Activated T-cell treated with anti-CD3 and anti-CD28 coated beads, Interleukin-2, amount 50 U/mL, for 1 hour (primary cell): ENCODE results near the gene PCCA.
"Not testable (repeated sequence)": the region's sequence is repeated elsewhere in the genome, so short reads cannot be mapped to it uniquely, and the experiment has no call there.

Source experiments
- DNase-seq: peaks from one replicate; pipeline ENCODE4 v3.0.0-alpha.2; 2020

The PCCA gene

GRCh38 chr13:100141461-100141961, 52.6 kb downstream of the PCCA start:
- DNase-seq = not testable (repeated sequence)

- DNase-seq = no peak
Observed at GRCh38 chr13:100146534-100146933, 57.6 kb downstream of the PCCA start.

- DNase-seq = no peak
Observed at GRCh38 chr13:100147825-100148224, 58.9 kb downstream of the PCCA start.

- DNase-seq = no peak
Observed at GRCh38 chr13:100148422-100148821, 59.5 kb downstream of the PCCA start.

- DNase-seq = no peak
Observed at GRCh38 chr13:100149389-100149788, 60.5 kb downstream of the PCCA start.

GRCh38 chr13:100150711-100151110, 61.8 kb downstream of the PCCA start:
- not testable (repeated sequence) for DNase-seq

GRCh38 chr13:100154842-100155416, 66.0 kb downstream of the PCCA start:
- no peak for DNase-seq

GRCh38 chr13:100156788-100157187, 67.9 kb downstream of the PCCA start:
- DNase-seq = no peak

GRCh38 chr13:100158569-100158968, 69.7 kb downstream of the PCCA start:
- no peak for DNase-seq

- DNase-seq = no peak
Observed at GRCh38 chr13:100159584-100159983, 70.7 kb downstream of the PCCA start.

- DNase-seq = no peak
Observed at GRCh38 chr13:100160450-100160849, 71.6 kb downstream of the PCCA start.

- no peak for DNase-seq
Observed at GRCh38 chr13:100163375-100163774, 74.5 kb downstream of the PCCA start.

- no peak for DNase-seq
Observed at GRCh38 chr13:100173203-100173602, 84.3 kb downstream of the PCCA start.

GRCh38 chr13:100174455-100174854, 85.6 kb downstream of the PCCA start:
- DNase-seq = not testable (repeated sequence)

GRCh38 chr13:100175078-100175802, 86.3 kb downstream of the PCCA start:
- no peak for DNase-seq

- DNase-seq = no peak
Observed at GRCh38 chr13:100175803-100176182, 86.9 kb downstream of the PCCA start.

GRCh38 chr13:100176801-100177400, 88.0 kb downstream of the PCCA start:
- no peak for DNase-seq

- no peak for DNase-seq
Observed at GRCh38 chr13:100178309-100178708, 89.4 kb downstream of the PCCA start.

GRCh38 chr13:100179276-100179675, 90.4 kb downstream of the PCCA start:
- no peak for DNase-seq

GRCh38 chr13:100182900-100183490, 94.1 kb downstream of the PCCA start:
- DNase-seq = no peak

GRCh38 chr13:100184095-100184494, 95.2 kb downstream of the PCCA start:
- no peak for DNase-seq

- DNase-seq = no peak
Observed at GRCh38 chr13:100195568-100195967, 106.7 kb downstream of the PCCA start.

GRCh38 chr13:100196375-100196774, 107.5 kb downstream of the PCCA start:
- DNase-seq = no peak

GRCh38 chr13:100197116-100197515, 108.2 kb downstream of the PCCA start:
- DNase-seq = no peak
